ENCODE results near the gene MED13.
"Not testable (repeated sequence)": the region's sequence is repeated elsewhere in the genome, so short reads cannot be mapped to it uniquely, and the experiment has no call there.

Gene MED13

GRCh38 chr17:61908292-61909037 is 156.6 kb downstream of the MED13 start:
- no peak for DNase-seq (ENCODE audit: low read depth)

GRCh38 chr17:61907361-61907760 is 157.7 kb downstream of the MED13 start:
- no peak for DNase-seq (ENCODE audit: low read depth)

- no peak for DNase-seq (ENCODE audit: low read depth)
These were observed 160.9 kb downstream of the MED13 start for GRCh38 chr17:61904094-61904710.

GRCh38 chr17:61903251-61903650 is 161.8 kb downstream of the MED13 start:
- DNase-seq (ENCODE audit: low read depth): no peak

- no peak for DNase-seq (ENCODE audit: low read depth)
These were observed 167.4 kb downstream of the MED13 start for GRCh38 chr17:61897548-61898180.

- DNase-seq (ENCODE audit: low read depth): no peak
These were observed 169.7 kb downstream of the MED13 start for GRCh38 chr17:61895391-61895790.

GRCh38 chr17:61894310-61894709 is 170.8 kb downstream of the MED13 start:
- DNase-seq (ENCODE audit: low read depth): not testable (repeated sequence)

Data from CMK (cell line).